NAMALWA (cell line): ENCODE results near the gene PPA2.
"Not testable (repeated sequence)": the region's sequence is repeated elsewhere in the genome, so short reads cannot be mapped to it uniquely, and the experiment has no call there.

Experiments
- DNase-seq: peaks from one replicate; pipeline ENCODE4 v3.0.0-alpha.2; 2015; ENCODE audit warnings: low spot score

Gene PPA2

DNA sequence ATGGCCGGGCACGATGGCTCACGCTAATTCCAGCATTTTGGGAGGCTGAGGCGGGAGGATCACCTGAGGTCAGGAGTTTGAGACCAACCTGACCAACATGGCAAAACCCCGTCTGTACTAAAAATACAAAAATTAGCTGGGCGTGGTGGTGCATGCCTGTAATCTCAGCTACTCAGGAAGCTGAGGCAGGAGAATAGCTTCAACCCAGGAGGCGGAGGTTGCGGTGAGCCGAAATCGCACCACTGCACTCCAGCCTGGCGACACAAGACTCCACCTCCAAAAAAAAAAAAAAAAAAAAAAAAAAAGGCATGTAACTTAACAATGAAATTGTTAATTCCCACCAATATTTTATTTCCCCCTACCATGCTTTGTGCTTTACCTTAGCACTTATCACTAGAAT is 15.3 kb downstream of the PPA2 start:
- DNase-seq, result not testable (repeated sequence)

DNA sequence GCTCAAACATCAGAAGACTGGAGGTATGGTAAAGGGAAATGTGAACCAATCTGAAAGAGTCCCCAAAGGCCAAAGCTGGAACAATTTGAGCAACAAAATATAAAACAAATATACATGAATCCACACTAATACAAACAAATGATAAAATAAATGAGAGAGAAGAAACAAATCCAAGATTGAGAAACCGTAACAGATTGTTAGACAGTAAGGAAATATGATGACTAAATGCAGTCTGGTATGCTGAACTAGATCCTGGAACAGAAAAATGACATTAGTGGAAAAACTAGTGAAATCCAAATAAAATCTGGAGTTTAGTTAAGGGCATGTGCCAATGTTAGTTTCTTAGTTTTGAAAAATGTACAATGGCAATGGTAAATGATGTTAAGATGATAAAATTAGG is 15.9 kb downstream of the PPA2 start:
- DNase-seq, result no peak

DNA sequence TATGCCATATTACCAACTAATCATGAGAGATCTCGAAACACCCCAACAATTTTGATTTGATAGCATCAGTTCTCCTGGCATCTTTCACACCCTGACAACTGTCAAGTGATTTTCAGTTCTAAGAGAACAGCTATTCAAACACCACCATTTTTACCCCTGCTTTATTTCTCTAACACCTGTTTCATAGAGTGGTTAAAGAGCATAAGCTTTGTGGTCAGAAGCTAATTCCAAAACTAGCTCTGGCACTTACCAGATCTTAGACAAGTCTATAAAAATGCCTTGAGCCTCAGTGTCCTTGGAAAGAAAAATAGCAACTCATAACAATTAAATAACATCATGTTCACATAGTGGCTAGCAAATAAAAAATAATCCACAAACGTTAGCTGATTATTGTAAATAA is 17.9 kb downstream of the PPA2 start:
- no peak for DNase-seq

DNA sequence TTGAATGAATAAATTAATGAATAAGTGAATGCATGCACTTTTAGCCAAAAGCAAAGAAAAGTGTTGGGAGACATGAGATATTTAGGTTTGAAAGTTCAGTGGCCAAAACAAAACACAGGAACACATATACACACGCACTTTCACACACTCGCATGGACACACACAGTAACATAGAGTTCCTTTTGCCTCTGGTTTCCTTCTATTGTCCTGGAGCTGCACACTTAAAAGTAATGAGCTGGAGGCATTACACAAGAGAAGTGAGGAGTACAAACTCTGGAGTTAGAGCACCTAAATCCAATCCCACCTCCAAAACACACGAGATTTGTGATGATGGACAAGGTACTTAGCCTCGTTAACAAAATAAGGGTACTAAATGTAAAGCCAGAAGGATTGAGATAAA is 18.7 kb downstream of the PPA2 start:
- DNase-seq, result no peak

DNA sequence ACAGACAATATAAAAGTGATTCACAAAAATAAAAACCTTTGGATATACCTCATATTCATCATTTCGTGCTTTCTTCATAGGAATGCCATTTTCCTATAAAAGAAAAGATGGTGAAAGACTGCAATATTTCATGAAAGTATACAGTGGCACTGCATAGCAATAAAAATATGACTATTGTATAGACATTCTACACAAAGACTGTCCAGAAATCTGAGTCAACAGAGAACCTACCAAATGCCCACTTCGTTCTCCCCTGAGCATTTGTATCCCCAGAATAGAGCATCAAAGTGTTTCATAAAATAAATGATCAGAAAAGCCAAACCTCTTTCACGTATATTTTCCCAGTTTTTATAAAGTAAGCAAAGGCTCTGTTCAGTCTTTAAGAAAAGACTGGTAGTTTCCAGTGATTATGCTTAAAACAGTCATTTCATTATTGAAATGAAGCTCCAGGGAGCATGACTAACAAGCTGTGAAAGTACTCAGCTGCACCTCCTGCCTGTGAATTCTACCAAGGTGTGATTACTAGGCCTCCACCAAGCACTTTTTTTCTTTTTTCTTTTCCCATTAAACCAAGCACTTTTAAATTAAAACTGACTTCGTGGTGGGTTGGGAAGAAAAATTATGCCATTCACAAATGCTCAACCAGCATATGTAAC is 20.2 kb downstream of the PPA2 start:
- DNase-seq, result no peak

DNA sequence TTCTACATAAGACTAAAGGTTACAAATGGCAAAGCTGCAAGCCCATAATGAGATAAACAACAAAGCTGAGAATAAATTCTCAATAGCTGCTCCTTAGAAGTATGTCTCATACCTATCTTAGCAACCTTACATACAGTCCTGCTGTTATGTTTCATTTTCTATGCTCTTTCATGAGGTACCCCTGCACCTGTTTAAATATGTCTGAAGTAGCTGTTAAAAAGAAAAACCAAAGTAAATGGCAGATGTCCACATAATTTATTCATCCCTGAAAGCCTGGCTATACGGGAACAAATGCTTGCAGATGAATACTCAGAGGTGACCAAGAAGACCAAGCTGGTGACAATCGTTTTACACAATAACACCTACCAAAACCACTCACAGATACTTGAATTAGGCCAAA is 22.5 kb downstream of the PPA2 start:
- DNase-seq, result no peak

DNA sequence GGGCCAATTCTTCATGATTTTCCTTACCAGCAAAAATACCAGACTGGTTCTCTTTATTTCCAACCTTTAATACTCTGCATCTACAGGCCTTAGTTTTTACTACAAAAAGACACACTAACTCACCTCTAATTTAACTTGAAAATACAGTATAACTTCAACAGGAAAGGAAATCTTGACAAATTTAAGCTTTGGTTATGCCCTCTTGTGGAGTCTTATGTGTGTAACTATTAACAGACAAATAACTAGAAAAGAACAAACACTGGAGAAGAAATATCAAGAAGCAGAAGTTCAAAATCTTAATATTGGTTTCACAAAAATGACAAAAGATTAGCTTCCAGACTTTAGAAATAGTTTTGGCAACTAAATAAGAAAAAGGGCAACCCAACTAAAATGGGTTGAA is 33.0 kb downstream of the PPA2 start:
- DNase-seq, result peak; percentile 7

DNA sequence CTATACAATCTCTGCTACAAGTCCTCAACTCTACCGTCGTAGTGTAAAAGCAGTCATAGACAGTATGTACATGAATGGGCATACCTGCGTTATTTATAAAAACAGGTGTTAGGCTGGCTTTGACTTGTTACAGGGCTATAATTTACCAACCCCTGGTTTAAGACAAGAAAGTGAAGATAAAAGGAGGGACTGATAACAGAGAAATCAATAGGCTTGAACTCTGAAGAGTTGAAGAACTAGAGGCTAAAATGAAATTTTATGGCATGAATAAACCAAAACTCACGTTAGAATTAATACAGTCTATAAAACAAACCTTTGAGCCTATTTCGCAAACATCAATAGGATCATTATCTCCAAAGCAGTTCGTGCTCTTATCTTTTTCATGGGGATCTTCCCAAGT is 36.2 kb downstream of the PPA2 start:
- DNase-seq, result no peak

DNA sequence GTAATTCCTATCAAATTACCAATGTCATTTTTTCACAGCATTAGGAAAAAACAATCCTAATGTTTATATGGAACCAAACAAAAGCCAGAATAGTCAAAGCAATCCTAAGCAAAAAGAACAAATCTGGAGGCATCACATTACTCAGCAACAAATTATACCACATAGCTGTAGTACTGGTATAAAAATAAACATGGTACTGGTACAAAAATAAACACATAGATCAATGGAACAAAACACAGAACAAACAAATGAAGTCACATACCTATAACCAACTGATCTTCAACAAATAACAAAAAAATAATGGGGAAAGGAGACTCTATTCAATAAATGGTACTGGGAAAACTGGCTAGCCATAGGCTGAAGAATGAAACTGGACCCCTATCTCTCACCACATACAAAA is 37.4 kb downstream of the PPA2 start:
- DNase-seq, result no peak

DNA sequence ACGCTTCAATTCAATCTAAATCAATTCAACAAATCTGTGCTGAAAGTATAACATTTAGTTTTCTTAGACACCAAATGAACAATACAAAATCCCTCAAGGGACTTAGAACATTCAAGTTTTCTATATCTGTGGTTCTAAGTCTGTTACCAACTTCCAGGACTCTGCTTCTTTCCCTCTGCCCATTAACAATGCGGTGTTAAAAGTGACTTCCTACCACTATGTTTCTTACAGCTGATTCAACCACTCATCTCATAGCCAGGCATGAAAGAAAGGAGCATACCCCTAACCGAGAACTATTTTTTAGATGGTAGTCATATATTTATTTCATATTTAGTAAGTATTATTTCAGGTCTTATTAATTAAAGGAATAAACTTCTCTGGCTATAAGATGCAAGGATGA is 38.9 kb downstream of the PPA2 start:
- DNase-seq, result no peak

DNA sequence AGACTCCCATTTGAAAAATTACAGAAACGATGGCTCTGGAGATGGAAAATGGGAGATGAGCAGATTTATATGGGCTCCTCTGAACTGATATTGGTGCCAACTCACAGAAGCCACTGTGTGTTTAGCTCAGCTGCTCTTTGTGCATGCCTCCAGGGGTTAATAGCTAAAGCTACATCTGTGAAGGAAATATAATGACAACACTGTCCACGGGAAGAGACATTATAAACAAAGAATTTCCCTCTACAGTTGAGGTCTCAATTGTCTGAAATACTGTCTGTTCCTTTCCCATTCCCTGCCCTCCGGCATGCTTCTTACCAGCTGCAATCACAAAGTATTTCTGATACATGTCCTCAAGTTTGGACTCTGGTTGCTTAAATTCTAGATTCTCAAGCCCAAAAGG is 40.4 kb downstream of the PPA2 start:
- DNase-seq, result no peak

DNA sequence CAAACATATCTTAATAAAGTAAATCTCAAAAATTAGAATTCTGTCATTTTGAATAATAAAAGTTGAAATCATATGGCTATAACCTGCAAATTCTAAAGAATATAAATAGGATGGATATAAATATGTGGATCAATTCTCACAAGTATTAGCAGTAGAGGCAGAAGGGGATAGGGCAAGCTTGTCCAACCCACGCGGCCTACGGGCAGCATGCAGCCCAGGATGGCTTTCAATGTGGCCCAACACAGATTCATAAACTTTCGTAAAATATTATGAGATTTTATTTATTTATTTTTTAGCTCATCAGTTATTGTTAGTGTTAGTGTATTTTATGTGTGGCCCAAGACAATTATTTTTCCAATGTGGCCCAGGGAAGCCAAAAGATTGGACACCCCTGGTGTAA is 41.4 kb downstream of the PPA2 start:
- DNase-seq, result no peak

DNA sequence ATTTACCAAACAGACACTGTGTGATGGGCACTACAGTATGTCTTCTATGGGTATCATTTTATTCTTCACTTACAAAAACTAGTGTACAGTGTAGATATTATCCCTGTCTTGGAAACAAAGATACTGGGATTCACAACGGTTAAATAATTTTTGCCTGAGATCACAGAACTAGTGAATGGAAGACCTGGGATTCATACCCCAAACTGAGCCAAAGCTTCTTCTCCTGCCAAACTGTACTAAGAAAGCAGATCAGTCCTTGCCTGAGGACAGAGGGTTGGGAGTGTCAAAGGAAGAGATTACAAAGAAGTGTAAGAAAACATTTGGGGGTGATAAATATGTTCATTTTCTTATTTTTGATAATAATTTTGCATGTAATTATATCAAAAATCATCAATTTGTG is 43.1 kb downstream of the PPA2 start:
- no peak for DNase-seq

DNA sequence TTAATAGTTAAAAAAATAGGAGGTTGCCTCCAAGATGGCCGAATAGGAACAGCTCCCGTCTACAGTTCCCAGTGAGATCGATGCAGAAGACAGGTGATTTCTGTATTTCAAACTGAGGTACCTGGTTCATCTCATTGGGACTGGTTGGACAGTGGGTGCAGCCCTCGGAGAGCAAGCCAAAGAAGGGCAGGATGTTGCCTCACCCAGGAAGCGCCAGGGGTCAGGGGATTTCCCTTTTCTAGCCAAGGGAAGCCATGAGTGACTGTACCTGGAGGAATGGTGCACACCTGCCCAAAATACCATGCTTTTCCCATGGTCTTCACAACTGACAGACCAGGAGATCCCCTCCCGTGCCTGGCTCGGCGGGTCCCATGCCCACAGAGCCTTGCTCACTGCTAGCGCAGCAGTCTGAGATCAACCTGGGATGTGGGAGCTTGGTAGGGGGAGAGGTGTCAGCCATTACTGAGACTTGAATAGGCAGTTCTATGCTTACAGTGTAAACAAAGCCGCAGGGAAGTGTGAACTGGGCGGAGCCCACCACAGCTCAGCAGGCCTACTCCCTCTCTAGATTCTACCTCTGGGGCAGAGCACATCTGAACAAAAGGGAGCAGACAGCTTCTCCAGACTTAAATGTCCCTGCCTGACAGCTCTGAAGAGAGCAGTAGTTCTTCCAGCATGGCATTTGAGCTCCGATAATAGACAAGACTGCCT is 47.5 kb downstream of the PPA2 start:
- no peak for DNase-seq

DNA sequence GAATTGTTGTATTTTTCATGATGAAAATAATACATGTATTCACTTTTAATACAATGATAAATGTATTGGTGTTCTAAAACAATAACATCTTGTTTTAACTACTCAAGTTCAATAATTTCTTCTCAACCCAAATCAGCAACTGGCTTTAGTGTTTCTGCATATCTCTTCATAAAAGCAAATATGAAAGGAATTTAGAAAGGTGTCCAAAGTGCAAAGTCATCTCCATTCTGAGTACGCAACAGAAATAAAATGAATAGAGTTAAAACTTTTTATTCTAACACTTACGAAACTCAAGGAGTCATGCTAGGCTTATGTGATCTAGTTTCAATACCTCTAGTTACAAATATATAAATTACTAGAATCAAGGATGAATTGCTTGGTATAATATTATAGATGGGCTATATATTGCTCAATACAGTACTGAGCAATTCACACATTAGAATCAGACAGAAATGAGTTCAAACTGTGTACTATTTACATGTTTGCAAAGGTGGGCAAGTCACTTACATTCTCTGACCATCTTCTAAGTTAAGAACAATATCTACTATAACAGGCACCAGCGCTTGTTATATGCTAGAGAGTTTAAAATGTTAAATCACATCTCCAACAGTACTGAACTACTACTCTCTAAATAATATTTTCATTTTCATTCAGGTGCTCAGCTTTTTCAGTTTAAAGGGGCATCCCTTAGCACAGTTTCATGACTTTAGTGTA is 51.5 kb downstream of the PPA2 start:
- DNase-seq, result no peak

DNA sequence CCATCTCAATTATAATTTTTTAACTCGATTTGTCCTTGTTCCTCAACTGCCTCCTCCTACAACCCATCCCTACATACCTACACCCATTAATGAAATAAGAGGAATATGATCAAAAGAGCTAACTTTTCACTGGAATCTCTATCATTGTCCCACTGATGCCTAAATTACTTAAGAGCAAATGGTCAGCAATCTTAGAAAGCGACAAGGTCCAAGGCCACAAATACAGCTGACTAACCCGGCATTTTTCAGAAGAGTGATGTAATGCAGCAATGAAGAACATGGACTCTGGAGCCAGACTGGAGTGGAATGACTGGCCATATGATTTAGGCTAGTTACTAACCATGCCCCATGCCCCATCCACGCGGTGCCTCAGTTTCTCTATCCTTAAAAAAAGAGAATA is 56.2 kb downstream of the PPA2 start:
- DNase-seq, result no peak

DNA sequence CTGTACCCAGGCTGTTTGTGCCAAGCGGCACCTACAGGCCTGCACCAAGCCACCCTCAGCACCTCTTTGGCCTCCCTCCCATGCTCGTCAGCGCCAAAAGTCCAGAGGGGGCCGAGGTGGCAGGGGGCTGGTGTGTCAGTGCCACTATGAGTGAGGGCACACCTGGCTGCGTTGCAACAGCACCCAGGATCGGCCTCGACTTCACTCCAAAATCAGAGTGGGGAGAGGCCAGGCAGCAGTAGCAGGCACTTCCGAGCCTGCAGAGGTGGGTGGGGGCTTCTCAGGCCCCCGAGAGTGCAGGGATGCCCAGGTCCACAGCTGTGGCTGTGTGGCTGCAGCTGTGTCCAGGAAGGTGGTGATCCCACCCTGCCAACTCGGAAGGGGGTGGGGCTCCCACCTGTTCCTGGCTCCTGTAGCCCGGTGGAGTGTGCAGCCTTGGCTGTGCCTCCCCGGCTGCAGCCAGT is 58.5 kb downstream of the PPA2 start:
- DNase-seq, result no peak

DNA sequence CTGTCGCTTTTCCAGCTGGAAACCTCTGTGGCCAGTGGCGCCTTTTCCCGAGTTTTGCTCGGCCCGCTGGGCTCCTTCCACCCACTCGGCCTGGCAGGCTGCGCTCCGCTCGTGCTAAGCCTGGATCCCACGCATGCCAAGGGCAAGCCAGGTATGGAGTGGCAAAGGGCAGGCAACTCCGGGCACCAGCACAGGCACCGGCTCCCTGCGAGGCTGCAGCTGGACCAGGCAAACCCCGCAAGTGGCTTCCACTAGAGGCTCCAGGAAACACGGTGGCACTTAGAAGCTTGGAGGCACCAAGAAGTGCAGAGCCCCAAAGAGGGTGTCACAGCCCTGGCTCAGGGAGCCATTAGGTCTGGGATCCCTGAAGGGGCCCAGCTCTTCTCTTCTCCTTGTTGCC is 59.5 kb downstream of the PPA2 start:
- DNase-seq, result no peak

DNA sequence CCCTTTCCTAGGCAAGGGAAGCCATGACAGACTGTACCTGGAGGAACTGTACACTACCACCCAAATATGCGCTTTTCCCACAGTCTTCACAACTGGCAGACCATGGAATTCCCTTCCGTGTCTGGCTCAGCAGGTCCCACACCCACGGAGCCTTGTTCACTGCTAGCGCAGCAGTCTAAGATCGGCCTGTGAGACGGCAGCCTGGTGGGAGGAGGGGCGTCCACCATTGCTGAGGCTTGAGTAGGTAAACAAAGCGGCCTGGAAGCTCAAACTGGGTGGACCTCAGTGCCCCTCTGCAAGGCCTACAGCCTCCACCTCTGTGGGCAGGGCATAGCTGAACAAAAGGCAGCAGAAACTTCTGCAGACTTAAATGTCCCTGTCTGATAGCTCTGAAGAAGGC is 64.7 kb downstream of the PPA2 start:
- DNase-seq, result not testable (repeated sequence)

DNA sequence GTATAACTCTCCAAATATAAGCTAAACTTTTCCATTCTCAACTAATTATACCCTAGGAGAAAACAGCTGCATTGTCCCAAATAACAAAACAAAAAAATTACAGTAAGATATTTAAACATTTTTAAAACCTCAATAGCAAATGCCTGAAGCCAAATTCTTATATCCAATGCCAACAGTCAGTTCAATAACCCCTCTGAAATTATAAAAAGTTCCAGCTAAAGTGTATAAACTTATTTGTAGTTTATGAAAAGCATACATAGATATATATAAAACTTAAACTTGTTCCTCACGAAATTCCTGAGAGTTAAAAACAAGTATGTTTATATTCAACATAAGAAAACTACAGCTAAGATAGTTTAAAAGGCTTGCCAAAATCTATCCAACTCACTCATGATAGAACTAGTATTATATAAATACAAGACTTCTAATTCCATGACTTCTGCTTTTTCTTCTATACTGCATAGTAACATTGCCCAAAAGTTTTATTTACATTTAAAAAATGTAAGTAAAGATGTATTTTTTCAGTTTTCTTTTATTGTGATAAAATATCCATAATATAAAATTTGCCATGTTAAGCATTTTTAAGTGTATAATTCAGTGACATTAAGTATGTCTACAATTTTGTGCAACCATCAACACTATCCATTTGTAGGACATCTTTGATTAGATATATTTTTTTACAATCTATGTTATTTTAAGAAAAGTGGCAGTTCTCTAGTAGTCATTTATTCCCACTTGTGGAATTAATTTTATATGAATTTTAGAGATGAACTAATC is 72.8 kb downstream of the PPA2 start:
- DNase-seq, result no peak

DNA sequence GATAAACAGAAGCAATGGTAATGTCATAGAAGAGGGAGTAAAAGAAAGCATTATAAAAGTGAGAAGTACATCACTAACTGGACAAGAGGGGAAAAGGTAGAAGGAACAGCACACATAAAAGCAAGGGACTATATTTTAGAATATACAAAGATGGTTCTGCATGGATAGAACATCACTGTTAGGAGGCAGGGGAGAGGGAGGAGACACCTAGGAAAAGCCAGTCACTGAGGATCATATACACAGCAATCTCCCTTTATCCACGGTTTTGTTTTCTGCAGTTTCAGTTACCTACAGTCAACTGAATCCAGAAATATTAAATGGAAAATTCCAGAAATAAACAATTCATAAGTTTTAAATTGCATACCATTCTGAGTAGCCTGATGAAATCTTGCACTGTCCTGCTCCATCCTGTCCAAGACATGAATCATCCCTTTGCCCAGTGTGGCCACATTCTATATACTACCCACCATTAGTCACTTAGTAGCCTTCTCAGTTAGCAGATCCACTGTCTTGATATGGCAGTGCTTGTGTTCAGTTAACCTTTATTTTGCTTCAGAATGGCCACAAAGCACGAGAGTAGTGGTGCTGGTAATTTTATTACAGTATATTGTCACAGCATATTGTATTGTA is 74.2 kb downstream of the PPA2 start:
- no peak for DNase-seq

DNA sequence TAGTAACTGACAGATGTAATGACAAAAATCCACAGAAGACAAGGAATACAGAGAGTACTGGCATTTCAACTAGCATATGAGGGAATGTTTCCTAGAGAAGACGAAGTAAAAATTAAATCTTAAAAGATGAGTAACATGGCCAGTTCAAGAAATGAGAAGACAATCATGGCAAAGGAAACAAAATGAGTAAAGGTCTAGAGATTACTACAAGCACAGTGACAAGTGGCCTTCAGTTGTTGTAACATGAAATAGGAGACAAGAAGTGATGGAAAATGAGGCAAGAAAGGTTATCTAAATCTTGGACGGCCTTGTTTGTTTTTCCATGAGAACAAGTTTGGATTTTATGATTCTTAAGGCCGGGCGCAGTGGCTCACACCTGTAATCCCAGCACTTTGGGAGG is 81.0 kb downstream of the PPA2 start:
- no peak for DNase-seq
